Measurements from ENCODE around the gene MRPL23.

MRPL23 gene

DNA sequence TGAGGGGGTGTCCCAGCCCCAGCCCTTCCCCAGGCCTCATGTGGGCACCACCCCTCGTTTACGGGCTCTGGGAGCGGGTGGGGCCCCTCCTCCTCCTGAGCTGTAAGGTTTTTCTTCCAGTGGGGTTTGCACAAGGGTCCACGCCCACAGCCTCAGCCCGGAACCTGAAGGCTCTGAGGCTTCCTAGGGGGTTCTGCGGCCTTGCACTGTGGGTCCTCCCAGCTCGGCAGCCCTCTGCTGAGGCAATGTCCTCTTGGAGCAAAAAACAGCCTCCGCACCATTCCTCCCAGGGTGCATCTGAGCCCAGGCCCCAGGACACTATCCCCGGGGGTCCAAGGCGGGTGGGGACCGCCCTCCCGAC is 36.4 kb downstream of the MRPL23 start:
- peak overlapping the region; percentile 50 for H4K91ac ChIP-seq (ENCODE audit: low read length)
- H2BK120ac ChIP-seq (ENCODE audit: low read depth, low read length) = no peak overlapping the region
- no peak overlapping the region for H2BK5ac ChIP-seq (ENCODE audit: low read depth, low read length, poor library complexity, severe bottlenecking)
- no peak overlapping the region for H3K4ac ChIP-seq (ENCODE audit: low read depth in 1 of 2, low read length in 2 of 2)
- no peak overlapping the region for H3K27ac ChIP-seq (ENCODE audit: low read length, poor library complexity, severe bottlenecking)
- no peaks in the 10 kb centered on the region for H3K27me3 ChIP-seq (ENCODE audit: control insufficient read depth in 1 of 2, insufficient read depth in 1 of 2, low read length in 2 of 2)
- no peaks in the 10 kb centered on the region for H3K9me3 ChIP-seq (ENCODE audit: control insufficient read depth, low read length)
- H3K36me3 ChIP-seq (ENCODE audit: control insufficient read depth in 1 of 2, insufficient read depth in 2 of 2, low read depth in 1 of 2, low read length in 2 of 2) = no peaks in the 10 kb centered on the region
- no peak overlapping the region for H2BK12ac ChIP-seq (ENCODE audit: low read length in 2 of 2)
- H3K9ac ChIP-seq (ENCODE audit: low read length) = no peak overlapping the region
- no peak overlapping the region for H2BK15ac ChIP-seq (ENCODE audit: low read depth, poor library complexity, severe bottlenecking)
- no peak overlapping the region for H3K4me2 ChIP-seq (ENCODE audit: low read length, poor library complexity, severe bottlenecking)
- DNase-seq = no peak
- H2AK5ac ChIP-seq (ENCODE audit: low read length, severe bottlenecking) = no peak overlapping the region
- H3K4me3 ChIP-seq (ENCODE audit: insufficient read depth in 1 of 2, low read depth in 1 of 2, low read length in 2 of 2) = no peak overlapping the region
- no peak overlapping the region for H4K8ac ChIP-seq (ENCODE audit: low read length)
- H3K14ac ChIP-seq (ENCODE audit: low read length in 2 of 2) = no peak overlapping the region
- no peak overlapping the region for H3K18ac ChIP-seq (ENCODE audit: low read depth in 1 of 2, low read length in 2 of 2)
- WGBS = 57% methylated on average over 7 of the region's 12 CpGs
- H2AFZ ChIP-seq (ENCODE audit: low read depth, low read length) = no peak overlapping the region
- H3K79me1 ChIP-seq (replicated peaks; ENCODE audit: low read length, poor library complexity, severe bottlenecking) = no peaks in the 10 kb centered on the region
- no peak overlapping the region for H3K23ac ChIP-seq (ENCODE audit: low read length in 2 of 2)
- no peaks in the 10 kb centered on the region for H3K4me1 ChIP-seq (ENCODE audit: control insufficient read depth, insufficient read depth, low read depth, low read length)

DNA sequence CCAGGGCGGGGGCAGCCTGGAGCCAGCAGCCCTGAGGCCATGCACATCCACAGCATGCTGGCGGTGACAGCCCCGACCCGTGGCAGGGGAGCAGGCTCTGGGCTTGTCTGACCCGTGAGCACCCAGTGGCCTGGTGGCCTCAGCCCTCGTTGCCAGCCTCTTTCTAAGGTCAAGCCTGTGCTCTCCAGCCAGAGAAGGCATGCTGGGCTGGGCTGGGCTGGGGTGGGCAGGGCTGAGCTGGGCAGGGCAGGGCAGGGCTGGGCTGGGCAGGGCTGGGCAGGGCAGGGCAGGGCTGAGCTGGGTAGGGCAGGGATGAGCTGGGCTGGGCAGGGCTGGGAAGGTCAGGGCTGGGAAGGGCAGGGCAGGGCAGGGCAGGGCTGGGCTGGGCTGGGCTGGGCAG is 39.9 kb downstream of the MRPL23 start:
- Histone ChIP-seq H3K27me3 (ENCODE audit: control insufficient read depth in 1 of 2, insufficient read depth in 1 of 2, low read length in 2 of 2) (no peaks in the 10 kb centered on the region), H2AK5ac (ENCODE audit: low read length, severe bottlenecking) (no peak overlapping the region), H3K4me3 (ENCODE audit: insufficient read depth in 1 of 2, low read depth in 1 of 2, low read length in 2 of 2) (no peak overlapping the region), H2BK120ac (ENCODE audit: low read depth, low read length) (no peak overlapping the region), H3K9me3 (ENCODE audit: control insufficient read depth, low read length) (no peaks in the 10 kb centered on the region), H3K23ac (ENCODE audit: low read length in 2 of 2) (no peak overlapping the region), H3K27ac (ENCODE audit: low read length, poor library complexity, severe bottlenecking) (no peak overlapping the region), H3K4me2 (ENCODE audit: low read length, poor library complexity, severe bottlenecking) (no peak overlapping the region), H4K8ac (ENCODE audit: low read length) (no peak overlapping the region), H3K79me1 (replicated peaks; ENCODE audit: low read length, poor library complexity, severe bottlenecking) (no peaks in the 10 kb centered on the region), H2BK5ac (ENCODE audit: low read depth, low read length, poor library complexity, severe bottlenecking) (no peak overlapping the region), H3K4ac (ENCODE audit: low read depth in 1 of 2, low read length in 2 of 2) (no peak overlapping the region), H3K9ac (ENCODE audit: low read length) (no peak overlapping the region), H2AFZ (ENCODE audit: low read depth, low read length) (no peak overlapping the region), H3K14ac (ENCODE audit: low read length in 2 of 2) (no peak overlapping the region), H2BK12ac (ENCODE audit: low read length in 2 of 2) (no peak overlapping the region), H2BK15ac (ENCODE audit: low read depth, poor library complexity, severe bottlenecking) (no peak overlapping the region), H3K18ac (ENCODE audit: low read depth in 1 of 2, low read length in 2 of 2) (no peak overlapping the region), H3K36me3 (ENCODE audit: control insufficient read depth in 1 of 2, insufficient read depth in 2 of 2, low read depth in 1 of 2, low read length in 2 of 2) (no peaks in the 10 kb centered on the region), H4K91ac (ENCODE audit: low read length) (no peak overlapping the region), H3K4me1 (ENCODE audit: control insufficient read depth, insufficient read depth, low read depth, low read length) (peaks cover 2% of the 10 kb centered on the region)
- no CpG with 5 or more reads among the region's 6 CpGs for WGBS
- no peak for DNase-seq

DNA sequence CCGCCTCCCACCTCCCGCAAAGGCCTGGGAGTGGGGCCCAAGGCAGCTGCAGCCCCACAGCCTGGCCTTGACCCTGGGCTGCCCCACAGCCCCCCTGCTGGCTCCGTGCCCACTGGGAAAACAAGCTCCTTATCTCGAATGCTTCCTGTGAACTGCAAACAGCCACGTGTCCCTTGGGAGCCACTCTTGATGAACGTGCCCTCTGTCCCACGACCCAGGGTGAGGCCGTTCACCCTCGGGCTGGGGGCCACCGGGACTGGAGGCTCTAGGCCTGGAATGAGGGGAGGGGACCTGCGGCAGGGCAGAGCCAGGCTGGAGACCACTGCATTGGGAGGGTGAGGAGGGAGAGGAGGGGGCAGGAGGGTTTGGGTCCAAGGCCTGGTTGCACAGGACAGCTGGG is 41.0 kb downstream of the MRPL23 start:
- H2AFZ ChIP-seq (ENCODE audit: low read depth, low read length) = no peak overlapping the region
- H2BK120ac ChIP-seq (ENCODE audit: low read depth, low read length) = no peak overlapping the region
- H3K14ac ChIP-seq (ENCODE audit: low read length in 2 of 2) = no peak overlapping the region
- H4K91ac ChIP-seq (ENCODE audit: low read length) = no peak overlapping the region
- no peak overlapping the region for H3K23ac ChIP-seq (ENCODE audit: low read length in 2 of 2)
- no peak overlapping the region for H3K4me2 ChIP-seq (ENCODE audit: low read length, poor library complexity, severe bottlenecking)
- H3K27me3 ChIP-seq (ENCODE audit: control insufficient read depth in 1 of 2, insufficient read depth in 1 of 2, low read length in 2 of 2) = no peaks in the 10 kb centered on the region
- H4K8ac ChIP-seq (ENCODE audit: low read length) = no peak overlapping the region
- H3K36me3 ChIP-seq (ENCODE audit: control insufficient read depth in 1 of 2, insufficient read depth in 2 of 2, low read depth in 1 of 2, low read length in 2 of 2) = no peaks in the 10 kb centered on the region
- no peak overlapping the region for H3K9ac ChIP-seq (ENCODE audit: low read length)
- H3K9me3 ChIP-seq (ENCODE audit: control insufficient read depth, low read length) = no peaks in the 10 kb centered on the region
- peaks cover 2% of the 10 kb centered on the region for H3K4me1 ChIP-seq (ENCODE audit: control insufficient read depth, insufficient read depth, low read depth, low read length)
- no peak overlapping the region for H2BK15ac ChIP-seq (ENCODE audit: low read depth, poor library complexity, severe bottlenecking)
- H3K4ac ChIP-seq (ENCODE audit: low read depth in 1 of 2, low read length in 2 of 2) = no peak overlapping the region
- H3K27ac ChIP-seq (ENCODE audit: low read length, poor library complexity, severe bottlenecking) = no peak overlapping the region
- no peak overlapping the region for H2BK5ac ChIP-seq (ENCODE audit: low read depth, low read length, poor library complexity, severe bottlenecking)
- WGBS = no CpG with 5 or more reads among the region's 11 CpGs
- no peak overlapping the region for H2BK12ac ChIP-seq (ENCODE audit: low read length in 2 of 2)
- no peak overlapping the region for H3K4me3 ChIP-seq (ENCODE audit: insufficient read depth in 1 of 2, low read depth in 1 of 2, low read length in 2 of 2)
- DNase-seq = no peak
- no peaks in the 10 kb centered on the region for H3K79me1 ChIP-seq (replicated peaks; ENCODE audit: low read length, poor library complexity, severe bottlenecking)
- no peak overlapping the region for H3K18ac ChIP-seq (ENCODE audit: low read depth in 1 of 2, low read length in 2 of 2)
- H2AK5ac ChIP-seq (ENCODE audit: low read length, severe bottlenecking) = no peak overlapping the region

DNA sequence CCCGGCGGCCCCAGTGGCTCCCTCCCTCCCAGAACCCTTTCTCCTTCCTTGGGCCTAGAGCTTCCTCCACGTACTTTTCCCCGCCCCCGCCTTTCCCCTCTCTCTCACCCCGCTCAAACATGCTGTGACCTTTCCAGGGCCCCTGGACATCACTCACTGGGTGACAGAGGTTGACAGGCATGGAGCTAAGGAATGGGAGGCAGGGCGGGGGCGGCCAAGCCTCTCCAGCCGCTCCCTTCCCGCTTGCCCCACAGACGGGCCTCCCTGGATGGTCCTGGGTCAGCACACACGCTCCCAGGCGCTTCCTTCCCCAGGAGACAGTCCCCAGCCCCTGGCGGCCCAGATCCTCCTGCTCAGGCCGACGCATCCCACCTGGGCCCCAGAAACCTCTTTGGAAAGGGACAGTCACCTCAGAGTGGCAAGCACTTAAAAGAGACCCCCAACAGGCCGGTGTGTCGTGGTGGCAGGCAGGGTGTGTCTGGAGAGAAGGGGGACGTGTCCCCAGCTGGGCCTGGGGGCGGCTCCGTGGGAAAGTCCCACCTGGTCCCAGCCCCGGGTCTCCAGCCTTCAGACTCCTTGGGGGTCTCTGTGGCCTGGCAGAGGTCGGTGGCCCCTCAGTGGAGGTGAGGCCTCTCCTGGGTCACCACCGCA is 41.7 kb downstream of the MRPL23 start:
- Histone ChIP-seq H2BK120ac (ENCODE audit: low read depth, low read length) (no peak overlapping the region), H3K9ac (ENCODE audit: low read length) (no peak overlapping the region), H2BK15ac (ENCODE audit: low read depth, poor library complexity, severe bottlenecking) (no peak overlapping the region), H3K4me3 (ENCODE audit: insufficient read depth in 1 of 2, low read depth in 1 of 2, low read length in 2 of 2) (no peak overlapping the region), H4K8ac (ENCODE audit: low read length) (peak overlapping the region; percentile 60), H2AK5ac (ENCODE audit: low read length, severe bottlenecking) (no peak overlapping the region), H3K4me2 (ENCODE audit: low read length, poor library complexity, severe bottlenecking) (no peak overlapping the region), H2AFZ (ENCODE audit: low read depth, low read length) (no peak overlapping the region), H3K9me3 (ENCODE audit: control insufficient read depth, low read length) (no peaks in the 10 kb centered on the region), H3K14ac (ENCODE audit: low read length in 2 of 2) (no peak overlapping the region), H3K79me1 (replicated peaks; ENCODE audit: low read length, poor library complexity, severe bottlenecking) (no peaks in the 10 kb centered on the region), H3K18ac (ENCODE audit: low read depth in 1 of 2, low read length in 2 of 2) (peak overlapping the region in 1 of 2 experiments; percentile 21), H4K91ac (ENCODE audit: low read length) (no peak overlapping the region), H3K23ac (ENCODE audit: low read length in 2 of 2) (no peak overlapping the region), H3K4me1 (ENCODE audit: control insufficient read depth, insufficient read depth, low read depth, low read length) (peaks cover 2% of the 10 kb centered on the region), H2BK5ac (ENCODE audit: low read depth, low read length, poor library complexity, severe bottlenecking) (no peak overlapping the region), H3K4ac (ENCODE audit: low read depth in 1 of 2, low read length in 2 of 2) (no peak overlapping the region), H2BK12ac (ENCODE audit: low read length in 2 of 2) (no peak overlapping the region), H3K27ac (ENCODE audit: low read length, poor library complexity, severe bottlenecking) (no peak overlapping the region), H3K36me3 (ENCODE audit: control insufficient read depth in 1 of 2, insufficient read depth in 2 of 2, low read depth in 1 of 2, low read length in 2 of 2) (no peaks in the 10 kb centered on the region), H3K27me3 (ENCODE audit: control insufficient read depth in 1 of 2, insufficient read depth in 1 of 2, low read length in 2 of 2) (no peaks in the 10 kb centered on the region)
- WGBS = 0% methylated on average over 1 of the region's 24 CpGs
- DNase-seq = peak; percentile 14
